ENCODE results near the gene PCP4L1.
A peak's percentile ranks its signal among the peaks of the same experiment; 100 is the strongest.
"Not testable (repeated sequence)": the region's sequence is repeated elsewhere in the genome, so short reads cannot be mapped to it uniquely, and the experiment has no call there.

The PCP4L1 gene

GRCh38 chr1:161273402-161273801, 14.9 kb downstream of the PCP4L1 start:
- DNase-seq, result no peak

- no peak for DNase-seq
Measured at GRCh38 chr1:161274874-161275273, 16.3 kb downstream of the PCP4L1 start.

GRCh38 chr1:161282991-161283390, 24.4 kb downstream of the PCP4L1 start:
- no peak for DNase-seq

GRCh38 chr1:161285113-161285512, 26.6 kb downstream of the PCP4L1 start:
- DNase-seq, result no peak

- no peak for DNase-seq
Measured at GRCh38 chr1:161285521-161285920, 27.0 kb downstream of the PCP4L1 start.

GRCh38 chr1:161287482-161288054, 29.0 kb downstream of the PCP4L1 start:
- DNase-seq, result no peak

- DNase-seq, result no peak
Measured at GRCh38 chr1:161290779-161291178, 32.2 kb downstream of the PCP4L1 start.

GRCh38 chr1:161297415-161297814, 38.9 kb downstream of the PCP4L1 start:
- DNase-seq, result no peak

GRCh38 chr1:161298116-161298515, 39.6 kb downstream of the PCP4L1 start:
- DNase-seq, result no peak

- no peak for DNase-seq
Measured at GRCh38 chr1:161299347-161299746, 40.8 kb downstream of the PCP4L1 start.

GRCh38 chr1:161300478-161300877, 41.9 kb downstream of the PCP4L1 start:
- no peak for DNase-seq

- DNase-seq, result no peak
Measured at GRCh38 chr1:161304927-161305866, 46.7 kb downstream of the PCP4L1 start.

- peak; percentile 93 for DNase-seq
Measured at GRCh38 chr1:161305867-161306519, 47.4 kb downstream of the PCP4L1 start.

- DNase-seq, result peak; percentile 25
Measured at GRCh38 chr1:161307230-161307768, 48.8 kb downstream of the PCP4L1 start.

- DNase-seq, result no peak
Measured at GRCh38 chr1:161307892-161308638, 49.5 kb downstream of the PCP4L1 start.

GRCh38 chr1:161309868-161310267, 51.3 kb downstream of the PCP4L1 start, which contains the start of gene MPZ:
MPZ (minus strand) TSS chr1:161309968; CDS start chr1:161309905, 63 bp downstream.
- DNase-seq, result no peak

- DNase-seq, result no peak
Measured at GRCh38 chr1:161311595-161312181, 53.1 kb downstream of the PCP4L1 start.

GRCh38 chr1:161313554-161314200, 55.1 kb downstream of the PCP4L1 start:
- no peak for DNase-seq

GRCh38 chr1:161314201-161314981, 55.8 kb downstream of the PCP4L1 start, which contains the start of gene SDHC:
SDHC (plus strand) TSS chr1:161314381; CDS start chr1:161314406, 25 bp downstream.
- DNase-seq, result peak; percentile 90

- DNase-seq, result not testable (repeated sequence)
Measured at GRCh38 chr1:161315841-161316674, 57.5 kb downstream of the PCP4L1 start.
